Cardiac fibroblast (primary cell): ENCODE measurements around the gene TLK1.

Source experiments
- DNase-seq, 2 donors: peaks; one replicate each; pipeline versions ENCODE4 v3.0.0 to v3.0.0-alpha.2; 2010; ENCODE audit warnings: low read depth in 2 of 2
- H3K4me3 ChIP-seq, 2 donors: replicated peaks in 1 of 2; 1 replicate in 1 of 2; 2 replicates in 1 of 2; pipeline ENCODE4 v1.5.1; 2011; ENCODE audit warnings: low read depth in 2 of 2, low read length in 2 of 2, mild to moderate bottlenecking in 2 of 2, moderate library complexity in 1 of 2
- TF ChIP-seq, protein P1 (sequence below): IDR thresholded peaks from one replicate; pipeline ENCODE4 v1.5.1; 2011; ENCODE audit warnings: low read depth, mild to moderate bottlenecking, low read length, inconsistent platforms

The TLK1 gene

DNA sequence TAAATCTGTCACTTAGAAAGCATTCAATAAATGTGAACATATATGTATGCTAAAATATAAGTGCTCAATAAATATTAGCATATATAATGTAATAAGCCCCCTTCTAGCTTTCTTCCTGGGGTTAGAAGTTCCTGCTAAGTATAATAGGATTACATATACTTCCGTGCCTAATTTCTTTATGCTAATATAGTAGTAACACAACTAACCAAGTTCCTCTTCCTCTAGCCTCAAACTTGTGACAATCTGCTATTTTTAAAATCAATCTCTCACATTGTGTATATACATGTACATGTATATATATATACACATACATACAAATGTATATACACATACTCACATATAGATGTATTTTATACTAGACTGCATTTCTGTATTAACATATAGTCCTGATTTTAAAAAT is 32.2 kb downstream of the TLK1 start:
- no peak overlapping the region for H3K4me3 ChIP-seq
- TF ChIP-seq, protein P1, sequence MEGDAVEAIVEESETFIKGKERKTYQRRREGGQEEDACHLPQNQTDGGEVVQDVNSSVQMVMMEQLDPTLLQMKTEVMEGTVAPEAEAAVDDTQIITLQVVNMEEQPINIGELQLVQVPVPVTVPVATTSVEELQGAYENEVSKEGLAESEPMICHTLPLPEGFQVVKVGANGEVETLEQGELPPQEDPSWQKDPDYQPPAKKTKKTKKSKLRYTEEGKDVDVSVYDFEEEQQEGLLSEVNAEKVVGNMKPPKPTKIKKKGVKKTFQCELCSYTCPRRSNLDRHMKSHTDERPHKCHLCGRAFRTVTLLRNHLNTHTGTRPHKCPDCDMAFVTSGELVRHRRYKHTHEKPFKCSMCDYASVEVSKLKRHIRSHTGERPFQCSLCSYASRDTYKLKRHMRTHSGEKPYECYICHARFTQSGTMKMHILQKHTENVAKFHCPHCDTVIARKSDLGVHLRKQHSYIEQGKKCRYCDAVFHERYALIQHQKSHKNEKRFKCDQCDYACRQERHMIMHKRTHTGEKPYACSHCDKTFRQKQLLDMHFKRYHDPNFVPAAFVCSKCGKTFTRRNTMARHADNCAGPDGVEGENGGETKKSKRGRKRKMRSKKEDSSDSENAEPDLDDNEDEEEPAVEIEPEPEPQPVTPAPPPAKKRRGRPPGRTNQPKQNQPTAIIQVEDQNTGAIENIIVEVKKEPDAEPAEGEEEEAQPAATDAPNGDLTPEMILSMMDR: no peak
- no peak for DNase-seq

DNA sequence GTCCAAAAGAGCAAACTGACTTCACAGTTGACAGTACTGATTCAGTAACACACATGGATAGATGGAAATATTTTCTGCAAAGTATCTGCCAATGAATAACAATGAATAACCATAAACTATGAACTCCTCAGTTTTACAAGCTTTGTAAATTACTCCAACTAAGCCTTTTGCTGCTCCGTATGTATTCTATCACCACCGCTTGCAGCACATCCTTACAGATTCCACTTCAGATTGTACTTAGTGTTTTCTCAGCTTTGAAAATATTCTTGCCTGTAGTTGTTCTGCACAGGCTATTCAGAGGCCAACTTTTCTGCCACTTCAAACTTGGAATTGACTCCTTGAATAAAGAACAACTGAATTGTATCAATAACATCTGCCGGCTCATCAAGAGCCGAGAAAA is 36.2 kb downstream of the TLK1 start:
- no peak for DNase-seq
- TF ChIP-seq, protein P1: no peak
- H3K4me3 ChIP-seq: no peak overlapping the region

DNA sequence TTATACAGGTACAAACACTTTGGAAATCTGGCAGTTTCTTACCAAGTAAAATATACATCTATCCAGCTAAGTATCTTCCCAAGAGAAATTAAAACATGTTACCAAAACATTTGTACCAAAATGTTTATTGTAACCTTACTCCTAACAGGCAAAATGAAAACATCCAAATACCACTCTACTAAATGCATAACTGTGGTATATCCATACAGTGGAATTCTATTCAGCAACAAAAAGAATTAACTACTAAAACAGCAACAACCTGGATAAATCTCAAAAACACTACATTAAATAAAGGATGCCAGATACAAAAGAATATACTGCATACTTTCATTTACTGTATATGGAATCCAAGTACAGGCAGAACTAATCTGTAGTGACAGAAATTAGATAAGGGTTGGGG is 51.1 kb downstream of the TLK1 start:
- no peak overlapping the region for H3K4me3 ChIP-seq
- no peak for DNase-seq
- TF ChIP-seq, protein P1: no peak

DNA sequence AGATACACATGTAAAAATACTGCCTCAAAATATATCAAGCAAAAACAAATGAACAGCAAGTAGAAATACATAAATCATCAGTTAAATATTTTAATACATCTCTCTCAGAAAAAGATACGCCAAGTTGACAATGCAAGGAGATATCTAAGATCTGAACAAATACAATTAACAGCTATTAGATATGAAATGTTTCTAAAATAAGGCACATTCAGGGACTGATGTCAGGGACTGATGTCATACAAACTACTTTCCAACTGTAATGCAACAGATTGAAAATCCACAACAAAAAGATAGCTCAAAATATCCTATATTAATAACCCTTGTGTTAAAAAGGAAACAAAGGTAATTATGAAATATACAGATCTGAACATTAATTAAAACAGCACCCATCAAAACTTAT is 51.7 kb downstream of the TLK1 start:
- H3K4me3 ChIP-seq: no peak overlapping the region
- no peak for DNase-seq
- TF ChIP-seq, protein P1: no peak

DNA sequence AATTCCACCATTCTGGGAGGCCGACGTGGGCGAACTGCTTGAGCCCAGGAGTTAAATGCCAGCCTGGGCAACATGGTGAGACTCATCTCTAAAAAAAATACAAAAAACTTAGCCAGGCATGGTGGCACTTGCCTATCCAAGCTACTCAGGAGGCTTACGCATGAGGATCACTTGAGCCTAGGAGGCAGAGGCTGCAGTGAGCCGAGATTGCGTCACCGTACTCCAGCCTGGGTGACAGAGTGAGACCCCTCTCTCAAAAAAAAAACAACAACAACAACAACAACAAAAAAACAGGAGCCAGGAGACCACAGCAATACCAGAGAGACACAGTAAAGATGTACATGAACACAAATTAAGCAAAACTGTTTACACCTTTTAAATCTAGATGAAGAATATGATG is 52.9 kb downstream of the TLK1 start:
- no peak overlapping the region for H3K4me3 ChIP-seq
- no peak for DNase-seq
- TF ChIP-seq, protein P1: no peak

DNA sequence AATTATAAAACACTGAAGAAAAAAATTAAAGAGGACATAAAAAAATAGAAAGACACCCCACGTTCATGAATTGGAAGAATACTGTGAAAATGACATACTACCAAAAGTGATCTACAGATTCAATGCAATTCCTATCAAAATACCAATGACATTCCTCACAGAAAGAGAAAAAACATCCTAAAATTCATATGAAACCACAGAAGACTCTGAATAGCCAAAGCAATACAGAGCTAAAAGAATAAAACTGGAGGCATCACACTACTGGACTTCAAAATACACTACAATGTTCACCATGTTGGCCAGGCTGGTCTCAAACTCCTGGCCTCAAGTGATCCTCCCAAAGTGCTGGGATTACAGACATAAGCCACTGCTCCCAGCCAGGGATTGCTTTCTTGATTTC is 56.3 kb downstream of the TLK1 start:
- no peak overlapping the region for H3K4me3 ChIP-seq
- TF ChIP-seq, protein P1: no peak
- no peak for DNase-seq

DNA sequence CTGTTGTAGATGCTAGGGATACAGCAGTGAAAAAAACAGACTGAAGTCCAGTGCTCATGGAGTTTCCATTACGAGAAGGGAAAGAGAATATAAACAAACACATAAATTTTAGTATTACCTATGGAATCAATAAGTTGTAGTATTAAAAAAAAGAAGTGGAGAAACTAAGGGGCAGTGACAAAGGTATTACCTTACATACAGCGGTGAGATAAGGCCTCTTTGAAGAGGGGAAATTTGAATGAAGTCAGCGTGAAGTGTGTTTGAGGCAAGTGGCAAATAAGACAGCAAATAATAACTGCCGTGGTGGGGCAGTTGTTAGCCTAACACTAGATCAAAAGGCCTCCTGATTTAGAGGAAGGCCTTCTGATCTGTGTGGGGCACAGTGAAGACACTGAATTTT is 57.9 kb downstream of the TLK1 start:
- no peak for DNase-seq
- no peak overlapping the region for H3K4me3 ChIP-seq
- TF ChIP-seq, protein P1: no peak
